ENCODE data around the gene GOLGA1. TPM values are rescaled to one million over a fixed set of nuclear protein-coding genes. Genes with fewer than 3 reads are reported as not detected.

GOLGA1 gene
- total RNA-seq, 1 experiment from 2014 or later = 22.8 TPM

DNA sequence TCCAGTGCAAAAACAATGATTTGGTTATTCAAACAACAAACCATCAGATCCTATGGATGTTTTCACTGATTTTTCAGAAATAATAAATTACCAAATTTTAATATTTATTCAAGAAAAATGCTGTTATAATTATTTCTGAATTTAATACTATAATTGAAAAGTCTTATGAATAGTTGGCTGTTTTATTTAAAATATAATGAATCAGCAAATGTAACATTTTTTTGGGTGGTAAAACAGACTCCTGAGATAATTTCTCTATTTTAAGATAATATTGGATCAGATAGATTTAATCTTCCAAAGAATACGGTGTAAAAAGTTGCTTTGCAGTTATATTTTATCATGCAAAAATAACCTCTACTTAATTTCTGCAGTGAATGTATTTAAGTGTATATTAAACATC lies 5.3 kb upstream of the GOLGA1 start:
- Mint-ChIP-seq H3K36me3 (ENCODE audit: insufficient read depth, unreplicated experiment) (peaks cover 2% of the 10 kb centered on the region), H3K4me3 (ENCODE audit: unreplicated experiment) (no peak overlapping the region), H3K9me3 (ENCODE audit: unreplicated experiment) (no peaks in the 10 kb centered on the region), H3K27me3 (ENCODE audit: insufficient read depth, unreplicated experiment) (no peaks in the 10 kb centered on the region), H3K4me1 (ENCODE audit: insufficient read depth, unreplicated experiment) (no peaks in the 10 kb centered on the region), H3K27ac (ENCODE audit: low read depth, unreplicated experiment) (no peak overlapping the region)
- CTCF ChIA-PET = no interaction called here
- intact Hi-C loops (cut with micrococcal nuclease) = no loop called here
- DNase-seq (ENCODE audit: unreplicated experiment) = no peak
- TF ChIP-seq, protein P1, sequence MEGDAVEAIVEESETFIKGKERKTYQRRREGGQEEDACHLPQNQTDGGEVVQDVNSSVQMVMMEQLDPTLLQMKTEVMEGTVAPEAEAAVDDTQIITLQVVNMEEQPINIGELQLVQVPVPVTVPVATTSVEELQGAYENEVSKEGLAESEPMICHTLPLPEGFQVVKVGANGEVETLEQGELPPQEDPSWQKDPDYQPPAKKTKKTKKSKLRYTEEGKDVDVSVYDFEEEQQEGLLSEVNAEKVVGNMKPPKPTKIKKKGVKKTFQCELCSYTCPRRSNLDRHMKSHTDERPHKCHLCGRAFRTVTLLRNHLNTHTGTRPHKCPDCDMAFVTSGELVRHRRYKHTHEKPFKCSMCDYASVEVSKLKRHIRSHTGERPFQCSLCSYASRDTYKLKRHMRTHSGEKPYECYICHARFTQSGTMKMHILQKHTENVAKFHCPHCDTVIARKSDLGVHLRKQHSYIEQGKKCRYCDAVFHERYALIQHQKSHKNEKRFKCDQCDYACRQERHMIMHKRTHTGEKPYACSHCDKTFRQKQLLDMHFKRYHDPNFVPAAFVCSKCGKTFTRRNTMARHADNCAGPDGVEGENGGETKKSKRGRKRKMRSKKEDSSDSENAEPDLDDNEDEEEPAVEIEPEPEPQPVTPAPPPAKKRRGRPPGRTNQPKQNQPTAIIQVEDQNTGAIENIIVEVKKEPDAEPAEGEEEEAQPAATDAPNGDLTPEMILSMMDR (IDR thresholded peaks at IDR 0.05; ENCODE audit: unreplicated experiment) = no peak
- BruUV-seq (replicated peaks) = no TSS peak
- POLR2A ChIA-PET = no interaction called here

DNA sequence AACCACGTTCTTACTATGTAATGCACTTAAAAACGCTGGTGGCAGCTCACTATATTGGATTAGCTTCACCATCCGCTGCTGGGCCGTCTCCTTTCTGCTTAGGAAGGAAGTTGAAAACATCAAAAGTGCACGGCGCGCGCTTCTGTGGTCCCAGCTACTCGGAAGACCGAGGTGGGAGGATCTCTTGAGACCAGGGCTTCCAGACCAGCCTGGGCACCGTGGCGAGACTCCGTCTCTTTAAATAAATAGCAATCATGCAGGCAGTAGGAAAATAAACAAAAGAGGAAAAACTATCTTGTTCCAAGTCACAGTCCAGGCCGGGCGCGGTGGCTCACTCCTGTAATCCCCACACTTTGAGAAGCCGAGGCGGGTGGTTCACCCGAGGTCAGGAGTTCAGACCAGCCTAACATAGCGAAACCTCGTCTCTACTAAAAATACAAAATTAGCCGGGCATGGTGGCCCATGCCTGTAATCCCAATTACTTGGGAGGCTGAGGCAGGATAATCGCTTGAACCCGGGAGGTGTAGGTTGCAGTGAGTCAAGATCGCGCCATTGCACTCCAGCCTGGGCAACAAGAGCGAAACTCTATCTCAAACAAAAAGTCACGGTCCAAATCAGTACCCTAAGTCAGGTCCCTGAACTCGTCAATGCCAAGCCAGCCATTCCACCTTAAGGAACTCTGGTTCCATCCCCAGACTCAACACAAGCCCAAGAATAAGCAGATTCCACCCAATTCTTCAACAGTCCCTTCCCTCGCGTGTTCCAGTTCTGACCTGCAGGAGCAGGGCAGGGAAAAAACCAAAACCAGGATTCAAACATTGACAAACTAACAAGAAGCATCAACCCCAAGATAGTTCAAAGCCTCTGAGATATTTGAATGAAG lies 1.0 kb upstream of the GOLGA1 start:
- TF ChIP-seq, protein P1 (IDR thresholded peaks at IDR 0.05; ENCODE audit: unreplicated experiment) = no peak
- peak overlapping the region; percentile 84 for H3K4me3 Mint-ChIP-seq (ENCODE audit: unreplicated experiment)
- no peaks in the 10 kb centered on the region for H3K27me3 Mint-ChIP-seq (ENCODE audit: insufficient read depth, unreplicated experiment)
- peaks cover 10% of the 10 kb centered on the region for H3K4me1 Mint-ChIP-seq (ENCODE audit: insufficient read depth, unreplicated experiment)
- H3K27ac Mint-ChIP-seq (ENCODE audit: low read depth, unreplicated experiment) = peak overlapping the region; percentile 94
- no peaks in the 10 kb centered on the region for H3K9me3 Mint-ChIP-seq (ENCODE audit: unreplicated experiment)
- peaks cover 27% of the 10 kb centered on the region for H3K36me3 Mint-ChIP-seq (ENCODE audit: insufficient read depth, unreplicated experiment)
- ChIA-PET POLR2A (interaction anchor here (0.6 to 2.5 kb wide), 15 partner anchors 8 to 258 kb away, joined by 3 to 10 read pairs (median 3); partner anchors contain the start of genes ARPC5L, NR6A1, RABEPK and RPL35), CTCF (interaction anchor here (0.8 kb wide), 1 partner anchor 201 kb away, joined by 4 read pairs; the partner anchor contains the start of gene SCAI)
- intact Hi-C loops (cut with micrococcal nuclease) = loop anchor here (1.0 kb wide), 1 partner anchor 201 kb away; the partner anchor contains the start of gene SCAI
- no TSS peak for BruUV-seq (replicated peaks)
- no peak for DNase-seq (ENCODE audit: unreplicated experiment)

DNA sequence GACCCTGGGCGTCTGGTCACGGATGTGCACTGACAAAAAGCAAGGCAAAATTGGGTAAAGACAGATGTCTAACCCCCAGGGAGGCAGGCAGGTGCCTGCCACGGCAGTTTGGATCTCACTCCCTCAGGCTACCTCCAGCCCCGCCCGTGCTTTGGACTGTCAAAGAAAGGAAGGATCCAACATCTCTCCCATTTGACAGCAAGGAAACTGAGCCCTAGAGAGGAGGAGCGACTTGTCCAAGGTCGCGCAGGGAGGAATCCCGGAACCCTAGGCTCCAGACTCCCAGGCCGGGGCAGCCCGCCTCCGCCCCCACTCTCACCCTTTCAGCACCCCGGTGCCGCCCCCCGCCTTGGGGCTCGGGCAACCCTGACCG lies 376 bp downstream of the GOLGA1 start:
- no peaks in the 10 kb centered on the region for H3K27me3 Mint-ChIP-seq (ENCODE audit: insufficient read depth, unreplicated experiment)
- intact Hi-C loops (cut with micrococcal nuclease) = no loop called here
- H3K4me1 Mint-ChIP-seq (ENCODE audit: insufficient read depth, unreplicated experiment) = peaks cover 10% of the 10 kb centered on the region
- H3K4me3 Mint-ChIP-seq (ENCODE audit: unreplicated experiment) = peak overlapping the region; percentile 84
- H3K27ac Mint-ChIP-seq (ENCODE audit: low read depth, unreplicated experiment) = peak overlapping the region; percentile 94
- H3K9me3 Mint-ChIP-seq (ENCODE audit: unreplicated experiment) = no peaks in the 10 kb centered on the region
- no TSS peak for BruUV-seq (replicated peaks)
- peaks cover 38% of the 10 kb centered on the region for H3K36me3 Mint-ChIP-seq (ENCODE audit: insufficient read depth, unreplicated experiment)
- POLR2A ChIA-PET = interaction anchor here (0.6 to 2.8 kb wide), 7 partner anchors 11 to 1865 kb away, joined by 3 to 12 read pairs (median 3); partner anchors contain the start of gene HSPA5
- TF ChIP-seq, protein P1 (IDR thresholded peaks at IDR 0.05; ENCODE audit: unreplicated experiment) = no peak
- CTCF ChIA-PET = interaction anchor here (0.5 to 0.8 kb wide), 2 partner anchors 204 to 431 kb away, joined by 3 read pairs; no protein-coding TSS in a partner anchor
- no peak for DNase-seq (ENCODE audit: unreplicated experiment)

DNA sequence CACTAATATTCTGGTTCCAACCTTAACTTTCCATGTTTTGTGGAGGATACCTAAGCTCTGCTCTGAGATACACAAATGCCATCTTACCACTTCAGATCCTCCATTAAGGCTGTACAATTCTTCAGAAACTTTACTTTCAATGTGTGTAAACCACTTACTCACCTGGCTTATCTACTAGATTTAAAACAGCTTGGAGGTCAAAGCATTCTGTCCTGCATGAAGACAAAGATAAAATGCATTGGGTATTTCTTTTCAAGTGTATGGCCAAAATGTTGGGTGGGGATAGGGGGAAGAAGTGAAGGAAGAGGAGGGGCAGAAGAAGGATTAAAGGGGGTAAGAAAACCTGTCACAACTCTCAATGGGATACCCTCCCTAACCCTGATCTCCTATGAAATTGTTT lies 939 bp downstream of the GOLGA1 start:
- Mint-ChIP-seq H3K27ac (ENCODE audit: low read depth, unreplicated experiment) (peak overlapping the region; percentile 94), H3K4me3 (ENCODE audit: unreplicated experiment) (peak overlapping the region; percentile 84), H3K4me1 (ENCODE audit: insufficient read depth, unreplicated experiment) (peaks cover 10% of the 10 kb centered on the region), H3K36me3 (ENCODE audit: insufficient read depth, unreplicated experiment) (peaks cover 43% of the 10 kb centered on the region), H3K27me3 (ENCODE audit: insufficient read depth, unreplicated experiment) (no peaks in the 10 kb centered on the region), H3K9me3 (ENCODE audit: unreplicated experiment) (no peaks in the 10 kb centered on the region)
- intact Hi-C loops (cut with micrococcal nuclease) = no loop called here
- BruUV-seq (replicated peaks) = TSS peak; percentile 54
- no peak for DNase-seq (ENCODE audit: unreplicated experiment)
- TF ChIP-seq, protein P1 (IDR thresholded peaks at IDR 0.05; ENCODE audit: unreplicated experiment) = no peak
- ChIA-PET CTCF (interaction anchor here (0.5 to 0.8 kb wide), 2 partner anchors 204 to 432 kb away, joined by 3 read pairs; no protein-coding TSS in a partner anchor), POLR2A (interaction anchor here (0.6 to 2.8 kb wide), 11 partner anchors 9 to 1865 kb away, joined by 3 to 12 read pairs (median 4); partner anchors contain the start of genes HSPA5 and SCAI)

Measured in MCF 10A (cell line).